ENCODE results near the gene TPGS1. TPM values are rescaled to one million over a fixed set of nuclear protein-coding genes. Genes with fewer than 3 reads are reported as not detected.

Gene TPGS1
- total and polyA plus RNA-seq, 8 donors: 1.2 to 65.5 (median 25.0) TPM

DNA sequence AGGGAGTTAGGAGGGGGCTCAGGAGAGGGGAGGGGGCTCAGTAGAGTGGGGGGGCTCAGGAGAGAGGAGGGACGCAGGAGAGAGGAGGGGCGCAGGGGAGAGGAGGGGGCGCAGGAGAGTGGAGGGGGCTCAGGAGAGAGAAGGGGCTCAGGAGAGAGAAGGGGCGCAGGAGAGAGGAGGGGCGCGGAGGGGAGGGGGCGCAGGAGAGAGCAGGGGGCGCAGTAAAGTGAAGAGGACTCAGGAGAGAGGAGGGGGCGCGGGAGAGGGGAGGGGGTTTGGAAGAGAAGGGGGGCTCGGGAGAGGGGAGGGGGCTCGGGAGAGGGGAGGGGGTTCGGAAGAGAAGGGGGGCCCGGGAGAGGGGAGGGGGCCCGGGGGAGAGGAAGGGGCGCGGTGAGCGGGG is 10.3 kb upstream of the TPGS1 start:
- Histone ChIP-seq H3K4me1 (peaks cover 8 to 34% (median 23%) of the 10 kb centered on the region in 4 donors), H3K27me3 (peaks cover 20 to 67% (median 41%) of the 10 kb centered on the region in 3 donors), H3K9me3 (no peaks in the 10 kb centered on the region), H3K36me3 (no peaks in the 10 kb centered on the region), H3K4me3 (no peak overlapping the region), H3K27ac (no peak overlapping the region)
- intact Hi-C loops (cut with DNase I; ENCODE audit: low total_unique reads): no loop called here
- TF ChIP-seq, protein P1, sequence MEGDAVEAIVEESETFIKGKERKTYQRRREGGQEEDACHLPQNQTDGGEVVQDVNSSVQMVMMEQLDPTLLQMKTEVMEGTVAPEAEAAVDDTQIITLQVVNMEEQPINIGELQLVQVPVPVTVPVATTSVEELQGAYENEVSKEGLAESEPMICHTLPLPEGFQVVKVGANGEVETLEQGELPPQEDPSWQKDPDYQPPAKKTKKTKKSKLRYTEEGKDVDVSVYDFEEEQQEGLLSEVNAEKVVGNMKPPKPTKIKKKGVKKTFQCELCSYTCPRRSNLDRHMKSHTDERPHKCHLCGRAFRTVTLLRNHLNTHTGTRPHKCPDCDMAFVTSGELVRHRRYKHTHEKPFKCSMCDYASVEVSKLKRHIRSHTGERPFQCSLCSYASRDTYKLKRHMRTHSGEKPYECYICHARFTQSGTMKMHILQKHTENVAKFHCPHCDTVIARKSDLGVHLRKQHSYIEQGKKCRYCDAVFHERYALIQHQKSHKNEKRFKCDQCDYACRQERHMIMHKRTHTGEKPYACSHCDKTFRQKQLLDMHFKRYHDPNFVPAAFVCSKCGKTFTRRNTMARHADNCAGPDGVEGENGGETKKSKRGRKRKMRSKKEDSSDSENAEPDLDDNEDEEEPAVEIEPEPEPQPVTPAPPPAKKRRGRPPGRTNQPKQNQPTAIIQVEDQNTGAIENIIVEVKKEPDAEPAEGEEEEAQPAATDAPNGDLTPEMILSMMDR (IDR thresholded peaks at IDR 0.05): no peak
- TF ChIP-seq POLR2A (IDR thresholded peaks at IDR 0.05) (no peak), POLR2AphosphoS5 (IDR thresholded peaks at IDR 0.05) (no peak), EP300 (IDR thresholded peaks at IDR 0.05) (no peak)
- WGBS, 5 donors: 0 to 17% (median 3%) methylated on average over 3 to 17 of the region's 18 CpGs
- peak in 1 of 2 donors; percentile 16 for DNase-seq

DNA sequence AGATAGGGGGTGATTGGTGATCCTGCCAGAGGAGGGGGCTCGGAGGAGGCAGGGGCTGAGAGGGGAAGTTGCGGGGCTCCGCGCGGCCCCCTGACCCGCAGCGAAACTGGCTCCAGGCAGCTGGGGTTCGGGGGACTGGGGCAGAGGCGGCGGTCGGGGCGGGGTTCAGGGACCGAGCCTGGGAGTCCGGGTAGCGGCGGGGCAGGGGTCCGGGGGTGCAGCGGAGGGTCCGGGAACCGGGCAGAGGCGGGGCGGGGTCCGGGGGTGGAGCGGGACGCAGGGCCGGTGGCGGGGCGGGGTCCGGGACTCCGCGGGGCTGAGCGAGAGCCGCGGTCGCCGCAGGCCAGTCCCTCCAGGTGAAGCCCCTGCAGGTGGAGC is 9.8 kb upstream of the TPGS1 start:
- Histone ChIP-seq H3K4me3 (peak overlapping the region; percentile 5 to 44 (median 18)), H3K27ac (no peak overlapping the region), H3K4me1 (peaks cover 8 to 34% (median 23%) of the 10 kb centered on the region in 4 donors), H3K9me3 (no peaks in the 10 kb centered on the region), H3K36me3 (no peaks in the 10 kb centered on the region), H3K27me3 (peaks cover 20 to 67% (median 41%) of the 10 kb centered on the region in 3 donors)
- DNase-seq: peak in 1 of 2 donors; percentile 27
- 0 to 9% (median 4%) methylated on average over 3 to 36 of the region's 36 CpGs for WGBS, 5 donors
- TF ChIP-seq POLR2A (IDR thresholded peaks at IDR 0.05): no peak
- TF ChIP-seq, protein P1 (IDR thresholded peaks at IDR 0.05): no peak
- no peak for TF ChIP-seq EP300 (IDR thresholded peaks at IDR 0.05)
- intact Hi-C loops (cut with DNase I; ENCODE audit: low total_unique reads): no loop called here

DNA sequence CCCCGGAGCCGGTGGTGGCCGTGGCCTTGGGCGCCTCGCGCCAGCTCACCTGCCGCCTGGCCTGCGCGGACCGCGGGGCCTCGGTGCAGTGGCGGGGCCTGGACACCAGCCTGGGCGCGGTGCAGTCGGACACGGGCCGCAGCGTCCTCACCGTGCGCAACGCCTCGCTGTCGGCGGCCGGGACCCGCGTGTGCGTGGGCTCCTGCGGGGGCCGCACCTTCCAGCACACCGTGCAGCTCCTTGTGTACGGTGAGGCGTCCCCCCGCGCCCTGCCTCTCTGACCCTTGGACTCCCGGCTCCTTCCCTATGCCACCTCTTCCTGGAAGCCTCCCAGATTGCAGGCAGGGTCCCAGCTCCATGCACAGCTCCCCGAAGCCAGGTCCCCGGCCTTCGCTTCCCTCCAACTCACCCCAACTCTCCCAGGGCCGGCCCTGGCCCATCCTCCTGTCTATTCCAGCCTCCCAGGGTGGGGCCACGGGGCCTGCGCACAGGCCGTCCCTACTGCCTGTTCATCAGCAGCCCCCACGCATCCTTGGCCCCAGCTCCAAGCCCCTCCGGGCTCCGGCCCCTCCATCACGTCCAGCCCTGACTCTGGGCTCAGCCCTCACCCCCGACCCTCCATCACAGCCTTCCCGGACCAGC is 9.3 kb upstream of the TPGS1 start:
- 3 to 12% (median 5%) methylated on average over 25 to 50 of the region's 50 CpGs for WGBS, 5 donors
- no peak overlapping the region for H3K27ac ChIP-seq

DNA sequence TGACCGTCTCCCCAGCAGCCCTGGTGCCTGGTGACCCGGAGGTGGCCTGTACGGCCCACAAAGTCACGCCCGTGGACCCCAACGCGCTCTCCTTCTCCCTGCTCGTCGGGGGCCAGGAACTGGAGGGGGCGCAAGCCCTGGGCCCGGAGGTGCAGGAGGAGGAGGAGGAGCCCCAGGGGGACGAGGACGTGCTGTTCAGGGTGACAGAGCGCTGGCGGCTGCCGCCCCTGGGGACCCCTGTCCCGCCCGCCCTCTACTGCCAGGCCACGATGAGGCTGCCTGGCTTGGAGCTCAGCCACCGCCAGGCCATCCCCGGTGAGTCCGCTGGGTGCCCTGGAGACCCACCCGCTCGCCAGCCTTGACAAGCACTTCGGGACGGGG is 8.8 kb upstream of the TPGS1 start:
- WGBS, 5 donors: 11 to 25% (median 16%) methylated on average over 3 to 26 of the region's 26 CpGs

More for the DNA sequence above, 9.3 kb upstream of the TPGS1 start:
- Histone ChIP-seq H3K36me3 (no peaks in the 10 kb centered on the region), H3K4me1 (peaks cover 8 to 34% (median 23%) of the 10 kb centered on the region in 4 donors), H3K4me3 (peak overlapping the region; percentile 5 to 44 (median 18)), H3K9me3 (no peaks in the 10 kb centered on the region), H3K27me3 (peaks cover 20 to 67% (median 41%) of the 10 kb centered on the region in 3 donors)
- intact Hi-C loops (cut with DNase I; ENCODE audit: low total_unique reads): no loop called here
- peak in 1 of 2 donors; percentile 33 for DNase-seq
- TF ChIP-seq POLR2A (IDR thresholded peaks at IDR 0.05) (no peak), POLR2AphosphoS5 (IDR thresholded peaks at IDR 0.05) (no peak), EP300 (IDR thresholded peaks at IDR 0.05) (no peak)
- TF ChIP-seq, protein P1 (IDR thresholded peaks at IDR 0.05): no peak

More for the DNA sequence above, 8.8 kb upstream of the TPGS1 start:
- H3K4me1 ChIP-seq: peaks cover 8 to 34% (median 23%) of the 10 kb centered on the region in 4 donors
- no peak for TF ChIP-seq EP300 (IDR thresholded peaks at IDR 0.05)
- no peak for TF ChIP-seq POLR2A (IDR thresholded peaks at IDR 0.05)
- TF ChIP-seq POLR2AphosphoS5 (IDR thresholded peaks at IDR 0.05): no peak
- TF ChIP-seq, protein P1 (IDR thresholded peaks at IDR 0.05): no peak
- peak overlapping the region in 1 of 4 donors; percentile 44 for H3K4me3 ChIP-seq
- peak in 1 of 2 donors; percentile 17 for DNase-seq
- H3K27ac ChIP-seq: no peak overlapping the region
- intact Hi-C loops (cut with DNase I; ENCODE audit: low total_unique reads): no loop called here
- H3K9me3 ChIP-seq: no peaks in the 10 kb centered on the region
- H3K36me3 ChIP-seq: no peaks in the 10 kb centered on the region
- H3K27me3 ChIP-seq: peaks cover 20 to 67% (median 41%) of the 10 kb centered on the region in 3 donors
